ENCODE measurements around the gene SELENOO.
"Not testable (repeated sequence)": the region's sequence is repeated elsewhere in the genome, so short reads cannot be mapped to it uniquely, and the experiment has no call there.

The SELENOO gene

DNA sequence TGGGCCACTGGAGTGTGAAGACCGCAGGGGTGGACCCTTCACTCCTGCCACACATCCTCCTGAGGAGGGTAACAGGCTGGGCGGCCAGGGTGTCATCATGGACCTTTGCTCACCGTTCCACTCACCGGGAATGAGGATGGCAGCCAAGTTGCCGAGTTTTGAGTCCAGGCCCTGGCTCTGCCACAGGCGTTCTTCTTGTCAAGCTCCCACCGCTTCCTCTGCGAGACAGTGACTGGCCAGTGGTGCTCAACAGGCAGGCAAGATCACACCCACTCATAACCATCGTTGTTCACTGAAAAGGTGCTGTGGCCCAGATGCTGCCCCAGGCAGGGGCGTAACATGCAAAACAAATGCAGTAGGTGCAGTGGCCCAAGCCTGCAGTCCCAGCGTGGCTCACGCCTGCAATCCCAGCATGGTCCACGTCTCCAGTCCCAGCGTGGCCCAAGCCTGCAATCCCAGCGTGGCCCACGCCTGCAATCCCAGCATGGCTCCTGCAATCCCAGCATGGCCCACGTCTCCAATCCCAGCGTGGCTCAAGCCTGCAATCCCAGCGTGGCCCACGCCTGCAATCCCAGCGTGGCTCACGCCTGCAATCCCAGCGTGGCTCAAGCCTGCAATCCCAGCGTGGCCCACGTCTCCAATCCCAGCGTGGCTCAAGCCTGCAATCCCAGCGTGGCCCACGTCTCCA is 35.2 kb upstream of the SELENOO start:
- H3K9me3 ChIP-seq (ENCODE audit: control insufficient read depth, insufficient read depth, low read depth, low read length) = no peaks in the 10 kb centered on the region
- no peak overlapping the region for H3K27ac ChIP-seq (ENCODE audit: low read depth, low read length)
- H3K4me3 ChIP-seq (ENCODE audit: low read depth, low read length) = no peak overlapping the region
- H3K36me3 ChIP-seq (ENCODE audit: control insufficient read depth, insufficient read depth, low read length) = no peaks in the 10 kb centered on the region
- H3K27me3 ChIP-seq (ENCODE audit: control insufficient read depth, insufficient read depth, low read length) = peaks cover 27% of the 10 kb centered on the region
- no peak overlapping the region for H3K9ac ChIP-seq (ENCODE audit: low read length)
- no peaks in the 10 kb centered on the region for H3K4me1 ChIP-seq (ENCODE audit: control insufficient read depth, insufficient read depth, low read length)

DNA sequence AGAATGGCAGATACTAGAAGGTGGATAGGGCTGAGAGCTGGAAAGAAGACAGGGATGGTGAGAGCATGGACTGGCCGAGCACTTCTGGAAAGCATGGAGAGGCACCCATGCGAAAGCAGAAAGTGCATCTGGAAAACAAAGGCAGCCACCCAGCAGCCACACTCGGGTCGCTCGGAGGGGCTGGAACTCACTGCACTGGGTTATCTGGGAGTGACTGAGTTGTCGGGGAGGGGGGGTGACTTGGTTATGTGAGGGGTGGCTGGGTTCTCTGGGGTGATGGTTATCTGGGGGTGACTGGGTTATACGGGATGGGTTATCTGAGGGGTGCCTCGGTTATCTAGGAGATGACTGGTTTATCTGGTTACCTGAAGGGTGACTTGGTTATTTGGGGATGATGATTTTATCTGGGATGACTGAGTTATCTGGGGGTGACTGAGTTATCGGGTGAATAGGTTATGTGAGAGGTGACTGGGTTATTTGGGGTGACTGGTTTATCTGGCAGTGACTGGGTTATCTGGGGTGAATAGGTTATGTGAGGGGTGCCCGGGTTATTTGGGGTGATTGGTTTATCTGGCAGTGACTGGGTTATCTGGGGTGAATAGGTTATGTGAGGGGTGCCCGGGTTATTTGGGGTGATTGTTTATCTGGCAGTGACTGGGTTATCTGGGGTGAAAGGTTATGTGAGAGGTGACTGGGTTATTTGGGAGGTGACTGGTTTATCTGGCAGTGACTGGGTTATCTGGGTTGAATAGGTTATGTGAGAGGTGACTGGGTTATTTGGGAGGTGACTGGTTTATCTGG is 32.9 kb upstream of the SELENOO start:
- Histone ChIP-seq H3K27ac (ENCODE audit: low read depth, low read length) (no peak overlapping the region), H3K9ac (ENCODE audit: low read length) (no peak overlapping the region), H3K9me3 (ENCODE audit: control insufficient read depth, insufficient read depth, low read depth, low read length) (no peaks in the 10 kb centered on the region), H3K4me3 (ENCODE audit: low read depth, low read length) (no peak overlapping the region), H3K4me1 (ENCODE audit: control insufficient read depth, insufficient read depth, low read length) (no peaks in the 10 kb centered on the region), H3K27me3 (ENCODE audit: control insufficient read depth, insufficient read depth, low read length) (peaks cover 46% of the 10 kb centered on the region), H3K36me3 (ENCODE audit: control insufficient read depth, insufficient read depth, low read length) (no peaks in the 10 kb centered on the region)

DNA sequence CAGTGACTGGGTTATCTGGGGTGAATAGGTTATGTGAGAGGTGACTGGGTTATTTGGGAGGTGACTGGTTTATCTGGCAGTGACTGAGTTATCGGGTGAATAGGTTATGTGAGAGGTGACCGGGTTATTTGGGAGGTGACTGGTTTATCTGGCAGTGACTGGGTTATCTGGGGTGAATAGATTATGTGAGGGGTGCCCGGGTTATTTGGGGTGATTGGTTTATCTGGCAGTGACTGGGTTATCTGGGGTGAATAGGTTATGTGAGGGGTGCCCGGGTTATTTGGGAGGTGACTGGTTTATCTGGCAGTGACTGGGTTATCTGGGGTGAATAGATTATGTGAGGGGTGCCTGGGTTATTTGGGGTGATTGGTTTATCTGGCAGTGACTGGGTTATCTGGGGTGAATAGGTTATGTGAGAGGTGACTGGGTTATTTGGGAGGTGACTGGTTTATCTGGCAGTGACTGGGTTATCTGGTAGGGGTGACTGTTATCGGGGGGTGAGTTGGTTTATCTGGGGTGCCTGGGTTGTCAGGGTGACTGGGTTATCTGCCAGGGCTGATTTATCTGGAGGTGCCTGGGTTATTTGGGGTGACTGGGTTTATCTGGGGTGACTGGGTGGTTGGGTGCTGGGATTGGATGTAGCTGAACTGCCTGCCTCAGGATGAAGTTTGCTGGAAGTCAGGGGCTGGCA is 32.2 kb upstream of the SELENOO start:
- not testable (repeated sequence) for H3K4me3 ChIP-seq (ENCODE audit: low read depth, low read length); H3K27ac ChIP-seq (ENCODE audit: low read depth, low read length); H3K9me3 ChIP-seq (ENCODE audit: control insufficient read depth, insufficient read depth, low read depth, low read length)

DNA sequence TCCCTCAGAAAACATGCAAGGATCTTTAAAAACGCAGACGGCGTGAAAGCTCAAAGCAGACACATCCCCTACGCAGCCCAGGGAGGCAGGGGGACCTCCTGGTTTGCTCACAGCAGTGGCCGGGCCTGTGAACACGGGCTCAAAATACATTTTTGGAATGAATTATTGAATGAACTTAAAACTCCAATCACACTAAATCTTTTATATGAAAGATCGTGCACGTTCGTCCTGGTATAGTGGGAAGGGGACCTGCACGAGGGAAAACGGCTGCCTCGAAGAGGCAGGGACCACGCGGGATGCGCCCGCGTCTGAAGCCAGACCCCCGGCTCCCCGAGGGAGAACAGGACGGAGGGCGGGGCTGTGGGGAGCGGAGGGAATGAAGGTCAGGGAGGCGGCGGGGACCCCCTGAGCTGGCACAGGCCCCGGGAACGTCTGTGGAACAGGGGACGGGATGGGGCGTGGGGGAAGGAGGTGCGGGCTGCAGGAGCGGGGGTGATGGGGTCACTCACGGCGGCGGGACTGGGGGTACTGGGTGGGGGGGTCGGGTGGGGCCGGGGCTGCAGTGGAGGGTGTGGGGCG is 31.5 kb upstream of the SELENOO start:
- H3K4me3 ChIP-seq (ENCODE audit: low read depth, low read length) = peak overlapping the region; percentile 55
- H3K36me3 ChIP-seq (ENCODE audit: control insufficient read depth, insufficient read depth, low read length) = no peaks in the 10 kb centered on the region
- no peak overlapping the region for H3K9ac ChIP-seq (ENCODE audit: low read length)
- H3K27me3 ChIP-seq (ENCODE audit: control insufficient read depth, insufficient read depth, low read length) = peaks cover 46% of the 10 kb centered on the region
- H3K9me3 ChIP-seq (ENCODE audit: control insufficient read depth, insufficient read depth, low read depth, low read length) = no peaks in the 10 kb centered on the region
- no peak overlapping the region for H3K27ac ChIP-seq (ENCODE audit: low read depth, low read length)
- no peaks in the 10 kb centered on the region for H3K4me1 ChIP-seq (ENCODE audit: control insufficient read depth, insufficient read depth, low read length)

More for the DNA sequence above, 32.2 kb upstream of the SELENOO start:
- H3K36me3 ChIP-seq (ENCODE audit: control insufficient read depth, insufficient read depth, low read length); H3K9ac ChIP-seq (ENCODE audit: low read length); H3K4me1 ChIP-seq (ENCODE audit: control insufficient read depth, insufficient read depth, low read length): not testable (repeated sequence)
- peaks cover 46% of the 10 kb centered on the region for H3K27me3 ChIP-seq (ENCODE audit: control insufficient read depth, insufficient read depth, low read length)

DNA sequence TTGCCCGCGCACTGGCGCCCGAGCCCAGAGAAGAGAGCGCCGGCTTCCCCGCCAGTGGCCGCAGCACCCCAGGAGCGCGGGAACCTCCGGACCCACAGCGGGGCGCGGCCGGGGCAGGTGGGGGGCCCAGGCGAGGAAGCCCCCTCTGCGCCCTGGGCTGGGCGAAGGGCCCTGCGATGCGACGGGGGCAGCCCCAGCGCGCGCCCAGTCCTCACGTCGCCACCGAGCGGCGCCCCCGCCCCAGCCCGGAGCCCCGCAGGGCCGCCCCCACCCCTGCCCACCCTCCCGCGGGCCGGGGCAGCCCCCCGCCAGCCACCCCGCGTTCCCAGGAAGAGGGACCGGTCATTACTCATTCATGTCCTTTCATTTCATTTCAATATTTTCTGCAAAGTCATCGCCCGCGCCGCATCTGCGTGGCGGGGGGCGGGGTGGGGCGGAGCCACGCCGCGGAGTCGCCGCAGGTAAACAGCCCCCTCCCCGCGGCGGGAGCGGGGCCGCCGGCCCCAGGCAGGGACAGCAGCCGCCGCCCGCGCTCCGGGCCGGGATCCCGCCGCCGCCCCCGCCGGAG is 31.0 kb upstream of the SELENOO start:
- Histone ChIP-seq H3K9ac (ENCODE audit: low read length) (no peak overlapping the region), H3K4me1 (ENCODE audit: control insufficient read depth, insufficient read depth, low read length) (no peaks in the 10 kb centered on the region), H3K36me3 (ENCODE audit: control insufficient read depth, insufficient read depth, low read length) (no peaks in the 10 kb centered on the region), H3K27ac (ENCODE audit: low read depth, low read length) (no peak overlapping the region), H3K9me3 (ENCODE audit: control insufficient read depth, insufficient read depth, low read depth, low read length) (no peaks in the 10 kb centered on the region), H3K4me3 (ENCODE audit: low read depth, low read length) (peak overlapping the region; percentile 55), H3K27me3 (ENCODE audit: control insufficient read depth, insufficient read depth, low read length) (peaks cover 46% of the 10 kb centered on the region)

DNA sequence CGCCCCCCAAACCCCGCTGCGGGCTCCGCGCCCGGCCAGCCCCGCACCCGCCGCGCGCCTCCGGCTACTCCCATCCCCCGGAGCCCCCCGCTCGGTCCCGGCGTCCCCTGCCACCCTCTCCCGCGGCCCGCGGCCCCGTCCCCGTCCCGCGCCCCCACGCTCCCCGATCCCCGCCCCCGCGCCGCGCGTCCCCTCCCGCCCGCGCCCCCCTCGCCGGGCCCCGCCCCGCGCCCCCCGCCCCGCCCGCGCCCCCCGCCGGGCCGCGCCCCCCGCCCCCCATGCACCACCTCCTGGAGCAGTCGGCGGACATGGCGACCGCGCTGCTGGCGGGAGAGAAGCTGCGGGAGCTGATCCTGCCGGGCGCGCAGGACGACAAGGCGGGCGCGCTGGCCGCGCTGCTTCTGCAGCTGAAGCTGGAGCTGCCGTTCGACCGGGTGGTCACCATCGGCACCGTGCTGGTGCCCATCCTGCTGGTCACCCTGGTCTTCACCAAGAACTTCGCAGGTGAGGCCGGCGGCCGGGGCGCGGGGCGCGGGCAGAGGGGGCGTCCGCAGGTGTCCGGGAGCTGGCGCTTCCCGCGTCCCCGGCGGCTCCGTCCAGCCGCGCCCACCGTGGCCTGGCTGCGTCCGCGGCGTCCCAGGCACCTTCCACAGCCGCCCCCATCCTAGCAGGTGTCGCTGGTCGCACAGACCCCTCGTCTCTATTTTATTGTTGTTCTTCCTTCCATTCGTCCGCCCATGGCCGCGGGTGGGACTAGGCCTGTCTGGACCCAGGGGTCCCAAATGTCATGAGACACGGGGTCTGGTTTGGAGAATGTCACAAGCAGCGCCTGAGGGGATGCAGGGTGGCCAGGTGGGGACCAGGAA is 30.1 kb upstream of the SELENOO start, which contains the start of gene PANX2:
PANX2 (plus strand) TSS at position 279 of the 866 bp plus-strand sequence; CDS start at position 279, 0 bp downstream.
- Histone ChIP-seq H3K4me1 (ENCODE audit: control insufficient read depth, insufficient read depth, low read length) (peaks cover 2% of the 10 kb centered on the region; the same call in 1 of the 2 replicates), H3K4me3 (ENCODE audit: low read depth, low read length) (peak within 1 kb of the TSS; percentile 87), H3K9ac (ENCODE audit: low read length) (peak within 1 kb of the TSS; percentile 50)

DNA sequence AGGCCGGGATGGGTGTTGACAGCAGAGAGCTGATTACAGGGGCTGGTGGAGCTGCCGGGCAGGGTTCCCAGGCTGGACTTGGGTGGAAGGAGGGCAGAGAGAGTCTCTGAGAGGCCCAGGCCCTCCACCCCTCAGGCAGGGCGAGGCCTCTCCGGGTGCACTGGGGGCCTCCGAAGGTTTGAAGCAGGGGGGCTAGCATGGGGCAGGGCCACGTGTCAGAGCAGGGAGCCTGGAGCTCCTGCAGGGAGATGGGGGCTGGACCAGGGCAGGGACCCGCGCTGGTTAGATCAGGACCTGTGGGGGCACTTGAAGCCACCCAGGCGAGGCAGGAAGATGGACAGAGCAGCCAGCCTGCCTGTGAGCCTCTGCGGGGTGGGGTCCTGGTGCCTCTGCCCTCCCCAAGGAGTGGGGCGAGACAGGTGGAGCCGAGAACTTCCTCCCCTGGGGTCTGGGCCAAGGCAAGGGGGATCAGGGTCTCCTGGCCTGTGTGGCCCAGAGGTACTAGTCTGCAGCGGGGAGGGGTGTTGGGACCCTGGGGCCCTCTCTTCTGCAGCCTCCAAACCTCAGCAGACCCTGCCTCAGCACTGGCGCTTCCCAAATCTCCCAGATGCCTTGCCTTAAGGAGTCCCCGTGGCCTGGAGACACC is 29.4 kb upstream of the SELENOO start:
- Histone ChIP-seq H3K9ac (ENCODE audit: low read length) (no peak overlapping the region), H3K4me1 (ENCODE audit: control insufficient read depth, insufficient read depth, low read length) (peaks cover 7% of the 10 kb centered on the region; the same call in 1 of the 2 replicates), H3K36me3 (ENCODE audit: control insufficient read depth, insufficient read depth, low read length) (no peaks in the 10 kb centered on the region), H3K4me3 (ENCODE audit: low read depth, low read length) (peak overlapping the region; percentile 87), H3K27me3 (ENCODE audit: control insufficient read depth, insufficient read depth, low read length) (peaks cover 46% of the 10 kb centered on the region), H3K9me3 (ENCODE audit: control insufficient read depth, insufficient read depth, low read depth, low read length) (no peaks in the 10 kb centered on the region), H3K27ac (ENCODE audit: low read depth, low read length) (no peak overlapping the region)

More for the DNA sequence above, 30.1 kb upstream of the SELENOO start, which contains the start of gene PANX2:
- Histone ChIP-seq H3K36me3 (ENCODE audit: control insufficient read depth, insufficient read depth, low read length) (no peaks in the 10 kb centered on the region), H3K27ac (ENCODE audit: low read depth, low read length) (no peak within 1 kb of the TSS), H3K9me3 (ENCODE audit: control insufficient read depth, insufficient read depth, low read depth, low read length) (no peaks in the 10 kb centered on the region), H3K27me3 (ENCODE audit: control insufficient read depth, insufficient read depth, low read length) (peaks cover 46% of the 10 kb centered on the region)

DNA sequence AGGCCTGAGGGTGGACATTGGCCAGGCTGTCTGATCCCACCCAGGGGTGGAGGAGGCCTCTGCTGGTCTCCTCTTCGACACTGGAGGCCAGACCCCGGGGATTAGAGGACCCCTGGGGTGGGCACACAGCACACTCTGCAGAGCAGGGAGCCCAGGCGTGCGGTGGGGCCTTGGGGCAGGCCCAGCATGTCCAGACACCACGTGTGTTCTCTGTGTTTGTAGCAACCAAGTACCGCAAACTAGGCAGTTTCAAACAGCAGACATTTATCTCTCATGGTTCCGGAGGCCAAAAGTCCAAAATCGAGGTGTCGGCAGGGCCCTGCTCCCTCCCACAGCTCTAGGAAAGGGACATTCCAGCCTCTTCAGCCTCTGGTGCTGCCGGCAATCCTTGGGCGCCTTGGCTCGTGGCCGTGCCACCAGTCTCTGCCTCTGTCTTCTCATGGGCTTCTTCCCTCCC is 28.8 kb upstream of the SELENOO start:
- Histone ChIP-seq H3K27ac (ENCODE audit: low read depth, low read length) (no peak overlapping the region), H3K4me1 (ENCODE audit: control insufficient read depth, insufficient read depth, low read length) (peaks cover 7% of the 10 kb centered on the region; the same call in 1 of the 2 replicates), H3K9ac (ENCODE audit: low read length) (no peak overlapping the region), H3K9me3 (ENCODE audit: control insufficient read depth, insufficient read depth, low read depth, low read length) (no peaks in the 10 kb centered on the region), H3K36me3 (ENCODE audit: control insufficient read depth, insufficient read depth, low read length) (no peaks in the 10 kb centered on the region), H3K27me3 (ENCODE audit: control insufficient read depth, insufficient read depth, low read length) (peaks cover 44% of the 10 kb centered on the region), H3K4me3 (ENCODE audit: low read depth, low read length) (no peak overlapping the region)

DNA sequence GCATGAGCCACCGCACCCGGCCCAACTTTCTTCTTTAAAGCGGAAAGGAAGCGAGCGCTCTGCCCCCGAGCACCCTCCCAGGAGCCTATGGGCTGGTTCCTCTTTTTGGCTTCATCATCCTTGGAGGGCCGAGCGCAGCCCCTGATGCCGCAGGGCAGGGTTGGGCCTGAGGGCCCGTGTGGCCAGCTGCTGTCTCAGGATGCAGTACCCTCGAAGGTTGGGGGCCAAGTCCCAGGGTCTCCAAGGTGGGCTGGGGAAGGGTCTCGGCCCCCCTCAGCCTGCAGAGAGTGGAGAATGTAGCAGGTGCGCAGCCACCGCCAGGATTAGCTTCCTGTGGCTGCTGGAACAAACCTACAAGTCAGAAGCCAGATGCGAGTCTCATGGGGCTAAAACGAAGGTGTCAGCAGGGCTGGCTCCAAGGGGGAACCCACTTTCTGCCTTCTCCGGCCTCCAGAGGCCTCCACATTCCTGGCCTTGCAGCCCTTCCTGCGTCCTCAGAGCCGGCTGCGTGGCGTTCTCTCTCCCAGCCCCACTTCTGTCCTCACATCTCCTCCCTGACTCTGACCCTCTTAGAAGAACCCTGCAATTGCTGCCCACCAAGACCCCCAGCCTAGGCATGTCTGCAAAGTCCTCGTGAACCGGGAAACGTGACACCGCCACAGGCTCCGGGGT is 27.4 kb upstream of the SELENOO start:
- H3K9me3 ChIP-seq (ENCODE audit: control insufficient read depth, insufficient read depth, low read depth, low read length) = no peaks in the 10 kb centered on the region
- H3K4me3 ChIP-seq (ENCODE audit: low read depth, low read length) = no peak overlapping the region
- H3K27me3 ChIP-seq (ENCODE audit: control insufficient read depth, insufficient read depth, low read length) = peaks cover 32% of the 10 kb centered on the region
- no peak overlapping the region for H3K9ac ChIP-seq (ENCODE audit: low read length)
- peaks cover 7% of the 10 kb centered on the region; the same call in 1 of the 2 replicates for H3K4me1 ChIP-seq (ENCODE audit: control insufficient read depth, insufficient read depth, low read length)
- no peaks in the 10 kb centered on the region for H3K36me3 ChIP-seq (ENCODE audit: control insufficient read depth, insufficient read depth, low read length)
- no peak overlapping the region for H3K27ac ChIP-seq (ENCODE audit: low read depth, low read length)

All from HUES6 (cell line).